Stimulated activated CD8-positive, alpha-beta memory T cell treated with anti-CD3 and anti-CD28 coated beads, Interleukin-15, amount 100 ng/mL, for 4 hours (primary cell): Measurements from ENCODE around the gene MRPS23.

Source experiments
- DNase-seq, 2 donors: peaks; one replicate each; pipeline ENCODE4 v3.0.0-alpha.2; 2020; ENCODE audit warnings: low read depth in 2 of 2

MRPS23 gene

DNA sequence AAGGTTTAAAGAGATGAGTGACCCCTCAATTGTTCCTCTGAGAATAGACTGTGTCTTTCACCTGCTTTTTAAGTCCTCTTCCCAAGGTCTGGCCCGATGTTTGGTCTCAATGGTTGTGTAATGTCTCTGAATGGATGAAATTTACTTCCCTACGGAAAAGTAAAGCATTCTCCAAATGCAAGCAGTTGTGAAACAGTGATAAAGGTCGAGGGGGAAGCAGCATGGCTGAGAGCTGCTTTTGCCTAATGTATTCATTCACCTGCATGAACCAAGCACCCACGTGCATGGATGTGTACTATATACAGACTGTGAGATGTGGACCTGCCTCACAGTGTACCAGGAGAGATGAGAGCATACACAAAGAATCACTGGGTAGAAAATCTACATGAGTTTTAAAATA, 11.4 kb downstream of the MRPS23 start:
- no peak for DNase-seq

DNA sequence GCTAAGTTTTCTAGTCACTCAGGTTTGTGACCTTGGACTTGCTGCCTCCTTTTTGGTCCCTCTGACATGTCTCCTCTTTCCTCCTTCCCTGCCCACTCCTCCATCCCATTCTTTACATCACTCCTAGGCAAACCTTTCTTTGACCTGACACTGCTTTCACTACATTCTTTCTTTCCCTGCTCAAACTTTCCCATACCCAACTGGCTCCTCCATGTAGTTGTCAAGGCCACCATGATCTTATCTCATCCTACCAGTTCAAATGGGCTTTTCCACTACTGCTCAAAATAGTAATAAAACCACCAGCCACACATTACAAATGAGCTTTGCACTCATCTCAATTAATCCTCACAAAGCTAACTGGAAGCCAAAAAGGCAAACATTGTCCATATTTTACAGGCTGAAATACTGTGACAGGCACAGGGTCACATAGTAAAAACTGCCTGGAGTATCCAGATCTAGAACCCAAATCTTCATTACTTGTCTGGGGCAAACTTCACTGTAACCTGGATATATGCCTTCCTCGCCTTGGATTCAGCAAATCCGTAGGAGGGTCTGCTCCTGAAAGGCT, 14.4 kb downstream of the MRPS23 start:
- DNase-seq = no peak

DNA sequence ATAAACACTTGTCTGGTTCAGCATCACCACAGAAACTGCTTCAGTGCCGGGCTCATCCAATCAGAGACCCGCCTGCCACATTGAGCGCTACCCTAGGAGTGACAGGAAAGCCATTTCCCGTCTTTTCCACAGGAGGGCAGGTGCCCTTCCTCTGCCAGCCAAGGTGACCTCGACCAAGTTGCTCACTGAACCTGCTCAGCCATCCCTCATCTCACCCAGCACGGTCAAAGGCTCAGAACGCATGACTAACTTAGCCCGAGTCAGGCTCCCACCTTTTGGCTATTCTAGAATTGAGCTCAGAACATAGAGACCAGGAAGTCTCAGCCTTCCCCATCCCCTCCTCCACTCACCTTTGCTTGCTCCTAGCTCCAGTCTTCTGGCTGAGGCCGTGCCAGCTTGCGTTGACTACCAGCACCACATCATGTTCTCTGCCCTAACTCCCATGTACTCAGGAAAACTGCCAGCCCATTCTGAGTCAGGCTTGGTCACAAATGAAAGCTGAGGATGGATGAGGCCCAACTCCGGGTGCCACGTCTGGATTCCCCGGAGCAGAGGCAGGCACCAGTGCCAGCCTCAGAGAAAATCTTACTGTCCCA, 15.6 kb downstream of the MRPS23 start:
- DNase-seq = no peak

DNA sequence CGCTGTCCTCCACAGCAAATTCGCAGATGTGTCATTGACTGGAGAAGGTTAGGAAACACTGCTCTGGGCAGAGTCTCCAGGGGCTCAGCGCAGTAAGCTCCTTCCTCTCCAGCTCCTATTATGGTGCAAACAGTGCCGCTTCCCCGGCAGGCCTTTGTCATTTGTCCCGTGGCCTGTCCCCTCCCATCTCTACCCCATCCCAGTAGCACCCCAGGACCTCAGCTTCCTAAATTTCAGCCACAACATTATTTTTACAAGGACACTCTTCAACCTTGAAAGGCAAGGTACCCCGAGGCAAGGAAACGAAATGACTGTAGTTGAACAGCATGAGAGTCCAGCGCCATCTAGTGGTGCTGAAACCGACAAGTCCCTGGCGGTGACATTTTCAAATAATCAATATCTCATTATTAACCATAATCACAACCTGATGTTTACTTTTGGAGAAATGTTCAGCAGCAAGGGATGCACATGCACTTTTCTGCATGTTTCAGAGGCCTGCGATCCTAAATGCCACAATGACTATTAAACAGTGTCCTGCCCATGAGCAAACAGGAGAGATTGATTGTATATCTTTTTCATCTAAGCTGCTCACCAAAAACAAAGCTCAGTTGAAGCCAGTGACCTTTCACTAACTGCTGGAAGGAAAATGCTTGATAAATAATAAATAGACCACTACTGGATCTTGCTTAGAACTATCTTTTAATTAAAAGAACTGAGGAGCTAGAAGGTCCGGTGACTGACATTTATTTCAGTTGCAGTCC, 16.5 kb downstream of the MRPS23 start:
- DNase-seq = peak; percentile 12 to 32

GRCh38 chr17:57832314-57833178, 17.3 kb downstream of the MRPS23 start:
- DNase-seq = no peak

DNA sequence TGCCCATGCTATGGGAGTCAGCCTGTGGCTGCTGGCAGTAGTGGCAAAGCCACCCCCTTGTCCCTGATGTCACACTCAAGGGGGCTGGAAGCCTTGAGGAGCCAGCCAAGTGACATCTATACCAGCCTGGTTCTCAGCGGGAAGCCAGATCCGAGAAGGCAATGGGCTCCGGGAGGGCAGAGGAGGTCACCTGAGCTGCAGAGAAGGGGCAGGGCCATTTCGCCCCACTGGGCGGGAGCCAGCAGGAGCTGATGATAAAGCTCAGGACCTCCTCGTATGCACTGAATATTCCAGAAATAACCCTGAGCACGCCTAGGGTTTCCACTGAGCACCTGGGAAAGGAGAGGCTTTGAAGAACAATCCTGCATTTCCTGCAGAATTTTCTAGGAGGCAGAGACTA, 19.0 kb downstream of the MRPS23 start:
- DNase-seq = no peak

GRCh38 chr17:57823469-57824401, 26.1 kb downstream of the MRPS23 start:
- no peak for DNase-seq

DNA sequence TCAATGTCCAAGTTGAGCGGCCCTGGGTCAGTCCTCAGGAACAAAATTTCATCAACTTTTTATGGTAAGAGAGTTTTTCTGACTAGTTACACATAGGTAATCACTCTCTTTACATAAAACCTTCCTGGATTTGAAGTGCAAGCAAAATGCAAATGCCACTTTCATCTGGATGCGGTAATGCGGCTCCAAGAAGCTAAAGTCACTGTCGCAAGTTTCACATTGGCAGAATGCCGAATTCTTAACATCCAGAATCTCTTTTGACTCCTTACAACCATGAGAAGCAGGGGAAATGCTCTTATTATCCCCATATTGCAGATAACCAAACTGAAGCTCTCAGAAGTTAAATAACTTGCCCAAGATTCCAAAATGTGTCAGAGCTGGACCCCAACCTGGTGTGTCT, 30.0 kb downstream of the MRPS23 start:
- DNase-seq = no peak

DNA sequence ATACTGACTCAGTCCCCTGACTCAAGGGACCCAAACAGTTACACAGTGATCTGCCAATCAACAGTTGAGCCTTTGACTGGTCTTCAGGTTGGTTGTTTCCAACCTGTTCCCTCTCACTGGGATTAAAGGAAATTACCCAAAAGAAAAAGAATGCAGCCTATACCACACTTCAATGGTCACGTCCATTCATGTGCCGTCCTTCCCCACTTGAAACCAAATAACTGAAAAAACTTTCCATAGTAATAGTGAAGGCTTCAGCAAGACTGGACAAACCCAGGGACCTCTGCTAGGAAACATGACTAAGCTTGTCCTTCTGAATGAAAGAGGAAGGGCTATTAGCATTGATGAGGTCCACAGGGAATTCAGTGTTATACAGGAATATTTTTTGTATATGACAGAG, 30.6 kb downstream of the MRPS23 start:
- DNase-seq = no peak

GRCh38 chr17:57818066-57818465, 31.8 kb downstream of the MRPS23 start:
- DNase-seq = no peak

DNA sequence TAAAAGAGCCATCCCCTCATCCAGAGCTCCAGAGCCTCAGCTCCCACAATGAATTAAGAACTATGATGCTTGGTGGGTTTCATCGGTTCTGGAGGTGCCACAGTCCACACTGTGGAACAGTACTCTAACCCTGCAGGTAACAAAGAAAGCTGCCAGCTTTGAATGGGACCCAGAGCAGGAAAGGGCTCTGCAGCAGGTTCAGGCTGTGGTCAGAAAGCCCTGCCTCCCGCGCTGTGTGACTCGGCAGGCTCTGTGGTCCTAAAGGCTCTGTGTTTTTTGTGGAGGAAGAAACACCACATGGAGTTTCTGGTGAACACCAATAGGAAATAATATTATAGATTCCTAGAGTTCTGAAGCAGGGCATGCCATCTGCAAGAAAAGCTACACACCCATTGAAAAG, 32.5 kb downstream of the MRPS23 start:
- no peak for DNase-seq

DNA sequence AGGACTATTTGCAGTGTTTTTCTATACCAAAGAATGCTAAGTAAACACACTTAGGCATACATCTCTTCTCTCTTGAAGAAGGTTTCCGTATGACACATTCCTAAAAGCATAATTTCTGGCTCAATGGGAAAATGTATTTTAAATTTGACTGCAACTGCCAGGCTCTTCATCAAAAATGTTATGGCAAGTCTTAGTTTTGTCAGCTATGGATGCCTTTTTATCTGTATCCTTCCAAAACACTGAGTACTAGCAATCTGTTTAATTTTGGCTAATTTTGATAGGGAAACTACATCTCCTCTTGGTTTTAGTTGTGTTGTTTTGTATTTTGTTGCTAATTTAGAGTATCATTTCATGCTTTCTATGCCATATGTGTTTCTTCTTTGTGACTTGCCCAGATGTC, 35.4 kb downstream of the MRPS23 start:
- no peak for DNase-seq

GRCh38 chr17:57811638-57812280, 38.1 kb downstream of the MRPS23 start:
- DNase-seq = no peak

- no peak for DNase-seq
Measured at GRCh38 chr17:57810721-57811637, 38.9 kb downstream of the MRPS23 start.

DNA sequence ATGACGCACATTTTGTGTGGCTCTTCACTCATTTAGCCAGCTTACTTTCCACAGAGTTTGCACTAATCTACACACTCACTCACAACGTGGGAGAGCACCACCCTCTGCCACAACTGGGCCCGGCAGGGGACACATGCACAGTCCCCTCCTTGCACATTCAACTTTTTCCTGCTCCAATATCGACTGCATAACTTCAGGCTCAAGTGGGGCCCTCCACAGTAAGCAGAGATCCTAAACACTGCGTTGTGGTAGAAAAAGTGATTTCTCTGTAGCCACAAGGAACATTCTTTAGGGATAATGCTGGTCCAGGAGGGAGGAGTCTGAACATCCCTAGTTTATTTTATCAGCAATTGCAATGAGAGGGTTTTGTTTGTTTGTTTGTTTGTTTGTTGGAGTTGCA, 40.0 kb downstream of the MRPS23 start:
- no peak for DNase-seq

- DNase-seq = no peak
Measured at GRCh38 chr17:57808882-57809281, 41.0 kb downstream of the MRPS23 start.

DNA sequence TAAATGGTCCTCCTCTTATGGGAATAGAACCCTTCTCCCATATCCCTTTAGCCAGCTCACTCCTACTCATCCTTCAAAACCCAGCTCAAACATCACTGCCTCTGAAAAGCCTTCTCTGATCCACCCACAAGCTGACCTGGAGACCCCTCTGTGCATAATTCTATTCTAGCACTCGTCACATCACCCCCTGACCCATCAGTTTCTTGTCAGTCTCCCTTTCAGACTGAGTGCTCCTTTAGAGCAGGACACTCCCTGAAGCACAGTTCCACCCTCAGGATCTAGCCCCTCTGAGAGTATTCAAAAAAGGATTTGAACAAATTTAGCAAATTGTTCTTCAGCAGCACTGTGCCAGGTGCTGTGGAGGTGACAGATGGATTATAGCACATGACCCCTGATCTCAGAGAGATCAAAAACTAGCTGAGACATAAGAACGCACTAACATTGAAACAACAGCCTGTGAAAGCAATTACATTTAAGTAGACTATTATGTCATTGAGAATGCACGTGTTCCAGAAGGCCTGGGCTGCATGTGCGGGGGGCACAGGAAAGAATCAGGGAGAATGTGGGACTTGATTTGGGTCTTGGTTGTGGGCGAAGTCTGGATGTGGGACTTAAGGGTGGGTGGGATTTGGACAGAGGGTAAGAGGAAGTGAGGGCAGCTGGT, 43.5 kb downstream of the MRPS23 start:
- DNase-seq = no peak

- DNase-seq = no peak
Measured at GRCh38 chr17:57803021-57803420, 46.8 kb downstream of the MRPS23 start.

DNA sequence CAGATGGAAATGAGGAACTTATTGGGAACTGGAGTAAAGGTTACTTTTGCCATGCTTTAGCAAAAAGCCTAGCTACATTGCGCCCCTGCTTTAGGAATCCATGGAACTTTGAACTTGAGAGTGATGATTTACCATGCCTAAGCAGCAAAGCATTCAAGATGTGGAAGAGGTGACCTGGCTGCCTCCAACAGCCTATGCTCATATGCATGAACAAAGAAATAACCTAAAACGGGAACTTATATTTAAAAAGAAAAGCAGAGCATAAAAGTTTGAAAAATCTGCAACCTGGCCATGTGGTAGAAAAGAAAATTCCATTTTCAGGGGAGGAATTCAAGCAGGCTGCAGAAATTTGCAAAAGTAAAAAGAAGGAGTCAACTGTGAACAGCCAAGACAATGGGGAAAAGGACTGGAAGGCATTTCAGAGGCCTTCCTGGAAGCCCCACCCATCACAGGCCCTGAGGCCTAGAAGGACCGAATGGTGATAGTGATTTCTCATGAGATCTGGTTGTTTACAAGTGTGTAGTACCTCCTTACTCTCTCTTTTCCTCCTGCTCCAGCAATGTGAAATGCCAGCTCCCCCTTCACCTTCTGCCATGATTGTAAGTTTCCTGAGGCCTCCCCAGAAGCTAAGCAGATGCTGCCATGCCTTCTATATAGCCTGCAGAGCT, 48.7 kb downstream of the MRPS23 start:
- DNase-seq = no peak
